ENCODE results near the gene GALNT10.

GALNT10 gene

GRCh38 chr5:154257046-154257445, 66.5 kb downstream of the GALNT10 start:
- POLR2A ChIA-PET = no interaction called here
- CTCF ChIA-PET = no interaction called here

GRCh38 chr5:154258531-154259217, 68.1 kb downstream of the GALNT10 start:
- CTCF ChIA-PET = no interaction called here
- POLR2A ChIA-PET = no interaction called here
- no peak for TF ChIP-seq ZNF384 (IDR thresholded peaks at IDR 0.05)
- TF ChIP-seq NFRKB (IDR thresholded peaks at IDR 0.05) = no peak
- TF ChIP-seq SP1 (IDR thresholded peaks at IDR 0.05) = no peak
- no peak for TF ChIP-seq SUZ12 (IDR thresholded peaks at IDR 0.05)
- TF ChIP-seq BHLHE40 (IDR thresholded peaks at IDR 0.05; ENCODE audit: borderline replicate concordance) = no peak
- TF ChIP-seq TARDBP (IDR thresholded peaks at IDR 0.05) = no peak
- no peak for TF ChIP-seq PKNOX1 (IDR thresholded peaks at IDR 0.05)
- TF ChIP-seq FOXM1 (IDR thresholded peaks at IDR 0.05; ENCODE audit: borderline replicate concordance) = no peak
- TF ChIP-seq ARNT (IDR thresholded peaks at IDR 0.05) = no peak
- TF ChIP-seq FOXK2 (IDR thresholded peaks at IDR 0.05) = no peak
- no peak for TF ChIP-seq FOXA1 (IDR thresholded peaks at IDR 0.05)
- no peak for TF ChIP-seq ELF4 (IDR thresholded peaks at IDR 0.05)
- no peak for TF ChIP-seq LEF1 (IDR thresholded peaks at IDR 0.05; ENCODE audit: borderline replicate concordance)
- no peak for TF ChIP-seq CTBP1 (IDR thresholded peaks at IDR 0.05; ENCODE audit: borderline replicate concordance)
- TF ChIP-seq HDGF (IDR thresholded peaks at IDR 0.05; ENCODE audit: borderline replicate concordance) = no peak
- TF ChIP-seq L3MBTL2 (conservative IDR thresholded peaks at IDR 0.05) = no peak
- DNase-seq (ENCODE audit: extremely low spot score) = no peak

More at GRCh38 chr5:154257046-154257445, 66.5 kb downstream of the GALNT10 start:
- DNase-seq (ENCODE audit: extremely low spot score) = no peak
- no peak for TF ChIP-seq FOXK2 (IDR thresholded peaks at IDR 0.05)
- no peak for TF ChIP-seq NFRKB (IDR thresholded peaks at IDR 0.05)
- TF ChIP-seq ARNT (IDR thresholded peaks at IDR 0.05) = no peak
- TF ChIP-seq FOXA1 (IDR thresholded peaks at IDR 0.05) = no peak
- TF ChIP-seq ZNF384 (IDR thresholded peaks at IDR 0.05) = no peak
- TF ChIP-seq ELF4 (IDR thresholded peaks at IDR 0.05) = no peak
- TF ChIP-seq HDGF (IDR thresholded peaks at IDR 0.05; ENCODE audit: borderline replicate concordance) = no peak
- TF ChIP-seq CTBP1 (IDR thresholded peaks at IDR 0.05; ENCODE audit: borderline replicate concordance) = no peak

- ChIA-PET POLR2A (no interaction called here), CTCF (no interaction called here)
- TF ChIP-seq ARNT (IDR thresholded peaks at IDR 0.05) = no peak
- no peak for TF ChIP-seq HDGF (IDR thresholded peaks at IDR 0.05; ENCODE audit: borderline replicate concordance)
- TF ChIP-seq ZNF384 (IDR thresholded peaks at IDR 0.05) = no peak
- no peak for TF ChIP-seq SP1 (IDR thresholded peaks at IDR 0.05)
- no peak for TF ChIP-seq NFRKB (IDR thresholded peaks at IDR 0.05)
- TF ChIP-seq CTBP1 (IDR thresholded peaks at IDR 0.05; ENCODE audit: borderline replicate concordance) = no peak
- no peak for TF ChIP-seq FOXA1 (IDR thresholded peaks at IDR 0.05)
- TF ChIP-seq TARDBP (IDR thresholded peaks at IDR 0.05) = no peak
- no peak for DNase-seq (ENCODE audit: extremely low spot score)
Observed at GRCh38 chr5:154260224-154260927, 69.8 kb downstream of the GALNT10 start.

- POLR2A ChIA-PET = no interaction called here
- DNase-seq (ENCODE audit: extremely low spot score) = no peak
- no peak for TF ChIP-seq PKNOX1 (IDR thresholded peaks at IDR 0.05)
- CTCF ChIA-PET = no interaction called here
Observed at GRCh38 chr5:154262342-154262741, 71.8 kb downstream of the GALNT10 start.

GRCh38 chr5:154264549-154265196, 74.1 kb downstream of the GALNT10 start:
- no peak for DNase-seq (ENCODE audit: extremely low spot score)
- CTCF ChIA-PET = no interaction called here
- no peak for TF ChIP-seq FOXM1 (IDR thresholded peaks at IDR 0.05; ENCODE audit: borderline replicate concordance)
- TF ChIP-seq ZNF384 (IDR thresholded peaks at IDR 0.05) = no peak
- TF ChIP-seq PKNOX1 (IDR thresholded peaks at IDR 0.05) = no peak
- TF ChIP-seq NFRKB (IDR thresholded peaks at IDR 0.05) = no peak
- TF ChIP-seq FOXK2 (IDR thresholded peaks at IDR 0.05) = no peak
- TF ChIP-seq ARNT (IDR thresholded peaks at IDR 0.05) = no peak
- TF ChIP-seq ELF4 (IDR thresholded peaks at IDR 0.05) = no peak
- TF ChIP-seq LEF1 (IDR thresholded peaks at IDR 0.05; ENCODE audit: borderline replicate concordance) = no peak
- TF ChIP-seq L3MBTL2 (conservative IDR thresholded peaks at IDR 0.05) = no peak
- no peak for TF ChIP-seq SUZ12 (IDR thresholded peaks at IDR 0.05)
- POLR2A ChIA-PET = no interaction called here

- POLR2A ChIA-PET = no interaction called here
- no peak for DNase-seq (ENCODE audit: extremely low spot score)
- CTCF ChIA-PET = no interaction called here
Observed at GRCh38 chr5:154265197-154265773, 74.8 kb downstream of the GALNT10 start.

More at GRCh38 chr5:154265197-154265773, 74.8 kb downstream of the GALNT10 start:
- no peak for TF ChIP-seq SUZ12 (IDR thresholded peaks at IDR 0.05)
- no peak for TF ChIP-seq NFRKB (IDR thresholded peaks at IDR 0.05)
- TF ChIP-seq CTBP1 (IDR thresholded peaks at IDR 0.05; ENCODE audit: borderline replicate concordance) = no peak
- TF ChIP-seq LEF1 (IDR thresholded peaks at IDR 0.05; ENCODE audit: borderline replicate concordance) = no peak
- no peak for TF ChIP-seq PKNOX1 (IDR thresholded peaks at IDR 0.05)
- TF ChIP-seq L3MBTL2 (conservative IDR thresholded peaks at IDR 0.05) = no peak
- TF ChIP-seq ELF4 (IDR thresholded peaks at IDR 0.05) = no peak
- no peak for TF ChIP-seq FOXM1 (IDR thresholded peaks at IDR 0.05; ENCODE audit: borderline replicate concordance)
- TF ChIP-seq BHLHE40 (IDR thresholded peaks at IDR 0.05; ENCODE audit: borderline replicate concordance) = no peak
- TF ChIP-seq TARDBP (IDR thresholded peaks at IDR 0.05) = no peak
- no peak for TF ChIP-seq FOXA1 (IDR thresholded peaks at IDR 0.05)
- no peak for TF ChIP-seq FOXK2 (IDR thresholded peaks at IDR 0.05)
- no peak for TF ChIP-seq HDGF (IDR thresholded peaks at IDR 0.05; ENCODE audit: borderline replicate concordance)
- no peak for TF ChIP-seq ARNT (IDR thresholded peaks at IDR 0.05)
- TF ChIP-seq ZNF384 (IDR thresholded peaks at IDR 0.05) = no peak
- no peak for TF ChIP-seq SP1 (IDR thresholded peaks at IDR 0.05)
